Endothelial cell (in vitro differentiated cells): Measurements from ENCODE around the gene USP12. TPM values are rescaled to one million over a fixed set of nuclear protein-coding genes. Genes with fewer than 3 reads are reported as not detected.

Experiments
- DNase-seq: peaks from one replicate; pipeline ENCODE4 v3.0.0; 2021; ENCODE audit warnings: low spot score
- H3K27ac Mint-ChIP-seq: one replicate; pipeline ENCODE4 v1.8.0; 2021; ENCODE audit warnings: mixed read lengths, inconsistent platforms; ENCODE audit not compliant: unreplicated experiment
- H3K27me3 Mint-ChIP-seq: one replicate; pipeline ENCODE4 v1.8.0; 2021; ENCODE audit warnings: mild to moderate bottlenecking, moderate library complexity, mixed read lengths, inconsistent platforms; ENCODE audit not compliant: unreplicated experiment
- H3K36me3 Mint-ChIP-seq: one replicate; pipeline ENCODE4 v1.8.0; 2021; ENCODE audit warnings: mild to moderate bottlenecking, low read depth, mixed read lengths, inconsistent platforms; ENCODE audit not compliant: unreplicated experiment
- H3K4me1 Mint-ChIP-seq: one replicate; pipeline ENCODE4 v1.8.0; 2021; ENCODE audit warnings: mild to moderate bottlenecking, mixed read lengths, inconsistent platforms; ENCODE audit not compliant: unreplicated experiment
- H3K4me3 Mint-ChIP-seq: one replicate; pipeline ENCODE4 v1.8.0; 2021; ENCODE audit warnings: mild to moderate bottlenecking, mixed read lengths, inconsistent platforms; ENCODE audit not compliant: unreplicated experiment
- H3K9me3 Mint-ChIP-seq: one replicate; pipeline ENCODE4 v1.8.0; 2021; ENCODE audit warnings: mixed read lengths, inconsistent platforms; ENCODE audit not compliant: unreplicated experiment
- total RNA-seq: library from RNA; stranded (reverse); fragmentation: NEBNext Ultra II Directional; extraction: Animal tissue kit (Norgen Biotek cat#: 25700); gene quantifications from one replicate; pipeline ENCODE4 v1.2.1, GENCODE V29; 2021; ENCODE audit not compliant: unreplicated experiment
- TF ChIP-seq, protein P1 (sequence below): fragments of 200-600 bp; sonication (generic); IDR thresholded peaks from one replicate; pipeline ENCODE4 v1.5.0; 2021; ENCODE audit warnings: antibody characterized with exemption; ENCODE audit not compliant: unreplicated experiment

USP12 gene
- total RNA-seq, 1 donor from 2014 or later, result 29.7 TPM

DNA sequence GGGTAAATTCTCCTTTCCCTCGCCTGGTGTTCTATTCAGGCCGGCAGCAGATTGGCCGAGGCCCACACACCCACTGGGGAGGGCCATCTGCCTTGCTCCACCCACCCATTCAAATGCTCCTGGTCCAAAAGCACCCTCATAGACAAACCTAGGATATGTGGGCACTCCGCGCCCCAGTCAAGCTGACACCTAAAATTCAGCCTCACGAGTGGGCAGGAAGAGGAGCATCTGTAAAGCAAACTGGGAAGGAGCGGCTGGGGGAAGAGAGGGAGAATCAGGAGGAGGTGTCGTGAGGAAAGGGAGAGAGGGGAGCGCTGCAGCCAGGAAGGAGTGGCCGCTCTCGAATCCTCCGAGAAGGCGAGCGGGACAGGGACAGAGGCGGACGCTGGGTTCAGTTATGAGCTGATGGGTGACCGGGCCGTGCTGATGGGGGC, 136.9 kb downstream of the USP12 start:
- Mint-ChIP-seq H3K4me3 (peak overlapping the region; percentile 88), H3K27me3 (peaks cover 7% of the 10 kb centered on the region), H3K36me3 (no peaks in the 10 kb centered on the region), H3K4me1 (peaks cover 19% of the 10 kb centered on the region), H3K9me3 (no peaks in the 10 kb centered on the region), H3K27ac (no peak overlapping the region)
- DNase-seq, result peak; percentile 32
- TF ChIP-seq, protein P1, sequence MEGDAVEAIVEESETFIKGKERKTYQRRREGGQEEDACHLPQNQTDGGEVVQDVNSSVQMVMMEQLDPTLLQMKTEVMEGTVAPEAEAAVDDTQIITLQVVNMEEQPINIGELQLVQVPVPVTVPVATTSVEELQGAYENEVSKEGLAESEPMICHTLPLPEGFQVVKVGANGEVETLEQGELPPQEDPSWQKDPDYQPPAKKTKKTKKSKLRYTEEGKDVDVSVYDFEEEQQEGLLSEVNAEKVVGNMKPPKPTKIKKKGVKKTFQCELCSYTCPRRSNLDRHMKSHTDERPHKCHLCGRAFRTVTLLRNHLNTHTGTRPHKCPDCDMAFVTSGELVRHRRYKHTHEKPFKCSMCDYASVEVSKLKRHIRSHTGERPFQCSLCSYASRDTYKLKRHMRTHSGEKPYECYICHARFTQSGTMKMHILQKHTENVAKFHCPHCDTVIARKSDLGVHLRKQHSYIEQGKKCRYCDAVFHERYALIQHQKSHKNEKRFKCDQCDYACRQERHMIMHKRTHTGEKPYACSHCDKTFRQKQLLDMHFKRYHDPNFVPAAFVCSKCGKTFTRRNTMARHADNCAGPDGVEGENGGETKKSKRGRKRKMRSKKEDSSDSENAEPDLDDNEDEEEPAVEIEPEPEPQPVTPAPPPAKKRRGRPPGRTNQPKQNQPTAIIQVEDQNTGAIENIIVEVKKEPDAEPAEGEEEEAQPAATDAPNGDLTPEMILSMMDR, result no peak

DNA sequence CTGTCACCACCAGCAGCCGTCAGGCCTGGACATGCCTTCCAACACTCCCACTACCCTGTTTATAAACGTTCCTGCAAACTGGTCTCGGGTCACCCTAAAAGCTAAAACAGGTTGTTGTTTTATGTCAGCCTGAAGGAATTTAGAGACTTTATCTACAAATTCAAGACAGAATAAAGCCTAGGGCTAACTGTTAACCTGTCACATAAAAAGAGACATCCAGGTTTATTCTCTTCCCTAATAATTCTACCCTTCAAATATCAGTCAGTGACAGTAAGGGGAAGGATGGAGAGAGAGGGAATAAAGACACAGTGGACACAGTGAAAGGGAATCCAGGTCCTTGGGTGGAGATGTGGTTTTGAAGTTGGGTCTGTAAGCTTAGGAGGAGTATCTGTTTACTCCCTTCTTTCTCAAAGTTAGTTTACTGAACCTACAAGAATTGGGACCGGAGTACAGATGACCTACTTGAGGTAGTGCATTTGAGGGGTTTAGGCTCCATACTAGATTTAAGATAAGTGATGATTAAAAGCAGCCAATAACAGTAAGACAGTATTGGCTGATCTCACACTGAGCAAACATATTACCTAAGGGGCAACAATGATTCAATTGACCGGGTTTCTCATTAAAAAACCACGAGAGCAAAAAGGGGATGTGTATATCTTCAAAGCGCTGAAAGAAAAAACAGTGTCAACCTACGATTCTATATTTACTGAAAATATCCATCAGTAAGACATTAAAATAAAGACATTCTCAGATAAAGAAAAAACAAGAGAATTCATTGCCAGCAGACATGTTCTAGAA, 142.7 kb downstream of the USP12 start:
- H3K36me3 Mint-ChIP-seq, result no peaks in the 10 kb centered on the region
- H3K27ac Mint-ChIP-seq, result no peak overlapping the region
- H3K4me3 Mint-ChIP-seq, result no peak overlapping the region
- H3K4me1 Mint-ChIP-seq, result no peaks in the 10 kb centered on the region
- peaks cover 7% of the 10 kb centered on the region for H3K27me3 Mint-ChIP-seq
- no peak for DNase-seq
- TF ChIP-seq, protein P1, result no peak
- H3K9me3 Mint-ChIP-seq, result no peaks in the 10 kb centered on the region

DNA sequence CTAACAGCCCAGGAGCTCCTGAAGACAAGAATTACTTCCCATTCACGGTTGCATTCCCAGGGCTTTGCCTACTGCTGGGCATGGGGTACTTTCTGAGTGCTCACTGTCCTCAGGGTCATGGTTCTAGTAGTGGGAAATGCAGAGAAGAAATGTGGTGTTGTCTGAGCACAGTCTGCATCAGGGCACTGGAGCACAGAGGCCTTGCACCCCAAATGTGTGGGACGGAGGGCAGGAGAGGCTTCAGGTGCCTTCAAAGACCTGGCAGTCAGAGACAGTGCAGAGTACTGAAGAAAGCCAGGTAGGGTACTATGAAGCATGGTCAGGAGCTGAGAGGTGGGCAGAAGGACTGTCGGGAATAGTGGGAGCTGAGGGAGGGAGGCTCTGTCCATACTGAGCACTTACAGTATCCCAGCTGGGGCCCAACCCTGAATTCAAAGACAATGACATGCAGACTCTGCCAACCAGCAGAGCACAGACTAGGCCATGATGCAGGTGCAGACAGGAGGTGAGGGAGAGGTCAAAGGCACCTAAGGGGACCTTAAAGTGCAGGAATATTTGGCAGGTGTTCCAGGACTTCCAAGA, 144.4 kb downstream of the USP12 start:
- H3K4me1 Mint-ChIP-seq, result no peaks in the 10 kb centered on the region
- TF ChIP-seq, protein P1, result no peak

DNA sequence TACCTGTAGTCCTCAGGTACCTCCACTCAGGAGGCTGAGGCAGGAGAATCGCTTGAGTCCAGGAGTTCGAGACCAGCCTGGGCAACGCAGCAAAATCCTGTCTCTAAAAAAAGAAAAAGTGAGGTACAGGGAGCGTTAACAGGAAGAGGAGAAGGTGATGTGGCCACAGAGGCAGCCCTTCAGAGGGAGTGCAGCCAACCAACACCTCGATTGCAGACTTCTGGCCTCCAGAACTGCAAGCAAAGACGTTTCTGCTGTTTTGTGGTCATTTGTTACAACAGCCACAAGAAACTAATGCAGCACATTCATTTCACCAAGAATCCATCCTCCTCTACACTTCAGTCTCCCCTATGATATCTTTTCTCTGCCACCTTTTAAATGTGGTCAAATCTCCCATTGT, 145.2 kb downstream of the USP12 start:
- no peak for DNase-seq
- Mint-ChIP-seq H3K4me3 (no peak overlapping the region), H3K36me3 (no peaks in the 10 kb centered on the region), H3K27me3 (peaks cover 7% of the 10 kb centered on the region), H3K4me1 (no peaks in the 10 kb centered on the region), H3K9me3 (no peaks in the 10 kb centered on the region), H3K27ac (no peak overlapping the region)
- TF ChIP-seq, protein P1, result no peak

More for the DNA sequence above, 144.4 kb downstream of the USP12 start:
- H3K27me3 Mint-ChIP-seq, result peaks cover 7% of the 10 kb centered on the region
- H3K27ac Mint-ChIP-seq, result no peak overlapping the region
- peak overlapping the region; percentile 10 for H3K4me3 Mint-ChIP-seq
- H3K9me3 Mint-ChIP-seq, result no peaks in the 10 kb centered on the region
- DNase-seq, result no peak
- H3K36me3 Mint-ChIP-seq, result no peaks in the 10 kb centered on the region

DNA sequence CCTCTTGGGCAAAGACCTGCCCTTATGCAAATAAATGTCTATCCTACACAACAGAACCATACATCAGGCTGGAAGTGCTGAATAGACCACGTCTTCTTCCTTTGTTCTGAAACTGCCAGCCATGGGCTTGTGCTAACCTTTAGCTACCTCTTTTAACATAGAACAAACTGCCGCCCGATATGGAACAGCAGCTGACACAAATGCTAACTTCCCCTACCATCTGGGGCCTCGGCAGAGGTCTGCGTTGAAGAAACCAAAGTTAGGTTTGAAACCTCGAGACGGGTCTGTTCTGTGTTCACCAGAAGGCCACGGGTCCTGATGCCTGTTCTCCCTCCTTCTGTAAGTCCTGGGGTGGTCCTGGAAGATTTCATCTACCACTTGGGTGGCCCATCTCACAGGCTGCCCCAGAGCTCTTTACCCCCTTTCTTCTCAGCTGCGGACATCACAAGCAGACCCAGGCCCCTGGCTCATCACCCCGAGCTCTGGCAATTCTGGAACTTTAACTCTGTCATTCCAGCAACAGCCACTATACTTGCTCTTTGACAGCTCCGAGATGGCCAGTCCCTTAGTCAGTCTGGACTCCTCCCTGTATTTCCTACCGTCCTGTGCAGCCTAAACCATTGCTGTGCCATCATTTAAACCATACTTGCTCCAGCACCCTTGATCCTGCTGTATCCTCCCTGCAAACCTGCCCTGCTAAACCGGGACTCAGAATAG, 146.7 kb downstream of the USP12 start:
- Mint-ChIP-seq H3K36me3 (no peaks in the 10 kb centered on the region), H3K9me3 (no peaks in the 10 kb centered on the region), H3K4me3 (no peak overlapping the region), H3K4me1 (no peaks in the 10 kb centered on the region), H3K27ac (no peak overlapping the region), H3K27me3 (peaks cover 7% of the 10 kb centered on the region)
- TF ChIP-seq, protein P1, result no peak
- DNase-seq, result no peak
